ENCODE data around the gene PARD6B.
"Not testable (repeated sequence)": the region's sequence is repeated elsewhere in the genome, so short reads cannot be mapped to it uniquely, and the experiment has no call there.

Gene PARD6B

DNA sequence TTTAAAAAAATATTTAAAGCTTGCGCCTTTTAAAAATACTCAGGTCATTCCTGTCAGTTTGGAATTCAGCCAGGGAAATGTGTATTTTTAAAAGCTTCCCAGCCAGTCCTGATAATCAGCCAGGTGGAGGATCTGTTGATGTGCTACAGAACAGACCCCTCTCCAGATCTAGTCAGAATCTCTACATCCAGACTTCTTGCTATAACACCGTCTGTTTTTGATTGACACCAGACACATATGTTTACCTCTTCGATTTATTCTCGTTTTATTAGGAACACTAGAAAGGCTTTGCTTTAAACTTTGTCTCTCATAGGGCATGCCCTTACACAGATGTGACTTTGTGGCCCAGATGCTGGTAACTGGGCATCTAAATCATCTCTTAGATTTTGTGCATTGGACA lies 11.7 kb downstream of the PARD6B start:
- DNase-seq = no peak

DNA sequence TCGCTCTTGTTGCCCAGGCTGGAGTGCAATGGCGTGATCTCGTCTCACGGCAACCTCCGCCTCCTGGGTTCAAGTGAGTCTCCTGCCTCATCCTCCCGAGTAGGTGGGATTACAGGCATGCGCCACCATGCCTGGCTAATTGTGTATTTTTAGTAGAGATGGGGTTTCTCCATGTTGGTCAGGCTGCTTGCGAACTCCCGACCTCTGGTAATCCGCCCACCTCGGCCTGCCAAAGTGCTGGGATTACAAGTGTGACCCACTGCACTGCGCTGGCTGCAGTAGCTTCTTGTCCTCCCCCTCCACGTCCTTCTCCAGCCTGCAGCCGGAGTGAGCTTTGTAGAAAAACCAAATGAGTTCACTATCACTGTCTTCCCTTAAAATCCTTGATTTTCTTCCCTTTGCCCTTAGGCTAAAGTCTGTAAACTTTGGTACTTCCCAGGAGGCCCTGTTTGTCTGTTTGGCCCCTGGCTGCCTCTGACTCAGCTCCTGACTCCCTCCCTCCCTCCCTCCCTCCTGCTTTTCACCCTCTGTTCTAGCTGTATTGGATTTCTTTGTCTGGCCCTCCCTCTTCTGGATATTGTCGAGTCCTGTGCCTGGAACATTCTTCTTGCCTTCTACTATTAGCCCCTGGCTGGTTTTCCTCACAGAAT lies 12.9 kb downstream of the PARD6B start:
- peak in 17 of 58 donors; percentile 1 to 66 (median 14) for DNase-seq

DNA sequence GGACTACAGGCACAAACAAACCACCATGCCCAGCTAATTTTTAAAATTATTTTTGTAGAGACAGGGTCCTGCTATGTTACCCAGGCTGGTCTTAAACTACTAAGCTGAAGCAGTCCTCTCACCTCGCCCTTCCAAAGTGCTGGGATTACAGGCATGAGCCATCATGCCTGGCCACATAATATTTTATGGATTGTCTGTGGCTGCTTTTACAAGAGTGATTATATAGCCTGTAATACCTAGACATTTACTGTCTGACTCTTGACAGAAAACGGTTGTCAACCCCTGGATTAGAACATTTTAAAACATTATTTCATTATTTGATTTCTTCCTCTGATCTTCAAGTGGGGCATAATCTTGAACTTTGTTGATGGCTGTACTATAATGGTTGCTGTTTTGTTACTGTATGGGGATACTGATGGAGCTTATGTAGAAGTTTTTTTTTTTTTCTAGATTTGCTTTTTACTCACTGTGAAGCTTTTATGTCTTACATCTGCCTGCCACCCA lies 14.3 kb downstream of the PARD6B start:
- no peak for DNase-seq

DNA sequence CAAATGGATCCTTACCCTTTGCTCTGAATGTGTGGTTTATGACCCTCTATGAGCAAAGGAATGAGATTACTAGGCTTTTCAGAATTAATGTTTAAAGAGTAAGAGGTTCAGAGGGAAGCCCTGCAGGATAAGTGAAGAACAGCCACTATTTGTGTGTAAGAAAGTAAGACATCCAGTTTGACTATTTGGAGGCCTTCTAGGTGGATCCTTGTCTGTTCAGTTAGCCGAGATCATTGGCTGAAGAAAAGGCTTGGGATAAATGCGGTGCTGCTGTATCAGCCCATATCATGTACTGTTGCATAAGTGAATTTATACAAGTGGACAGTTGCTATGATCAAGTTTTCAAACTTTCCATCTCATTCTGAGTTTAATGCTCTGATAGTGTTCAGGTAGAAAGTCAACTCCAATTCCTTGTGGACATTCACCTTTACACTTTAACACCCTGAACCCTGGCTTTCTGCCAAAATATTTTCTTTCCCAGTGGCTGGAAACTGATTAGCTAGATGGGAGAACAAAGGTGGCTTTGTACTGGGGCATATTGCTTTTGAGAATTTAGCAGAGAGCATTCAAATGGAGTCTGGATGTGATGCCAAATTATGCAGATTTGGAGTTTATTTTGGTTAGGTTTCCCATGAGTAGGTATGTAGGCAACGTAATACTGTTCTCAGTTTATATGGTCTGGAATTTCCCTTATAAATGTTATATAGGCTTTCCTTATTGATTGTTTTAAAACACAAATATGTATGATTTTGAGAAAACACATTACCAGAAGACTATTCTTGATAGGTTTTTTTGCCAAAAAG lies 15.0 kb downstream of the PARD6B start:
- no peak for DNase-seq

DNA sequence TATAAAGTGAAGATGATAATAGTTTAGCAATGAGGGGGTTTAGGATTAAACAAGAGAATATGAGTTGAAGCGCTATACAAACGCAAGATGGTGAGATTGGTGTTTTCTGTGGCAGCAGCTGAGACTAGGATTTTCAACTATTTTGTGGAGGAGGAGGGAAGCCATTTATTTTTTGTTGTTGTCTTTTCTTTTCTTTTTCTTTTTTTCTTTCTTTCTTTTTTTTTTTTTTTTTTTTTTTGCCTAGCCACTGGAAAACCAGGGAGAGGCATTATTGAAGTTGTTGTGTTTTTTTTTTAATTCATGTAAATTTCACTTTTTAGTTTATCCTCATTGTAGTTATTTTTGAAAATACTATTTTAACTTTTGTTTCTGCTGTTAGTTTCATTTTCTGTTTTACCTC lies 15.9 kb downstream of the PARD6B start:
- no peak for DNase-seq

DNA sequence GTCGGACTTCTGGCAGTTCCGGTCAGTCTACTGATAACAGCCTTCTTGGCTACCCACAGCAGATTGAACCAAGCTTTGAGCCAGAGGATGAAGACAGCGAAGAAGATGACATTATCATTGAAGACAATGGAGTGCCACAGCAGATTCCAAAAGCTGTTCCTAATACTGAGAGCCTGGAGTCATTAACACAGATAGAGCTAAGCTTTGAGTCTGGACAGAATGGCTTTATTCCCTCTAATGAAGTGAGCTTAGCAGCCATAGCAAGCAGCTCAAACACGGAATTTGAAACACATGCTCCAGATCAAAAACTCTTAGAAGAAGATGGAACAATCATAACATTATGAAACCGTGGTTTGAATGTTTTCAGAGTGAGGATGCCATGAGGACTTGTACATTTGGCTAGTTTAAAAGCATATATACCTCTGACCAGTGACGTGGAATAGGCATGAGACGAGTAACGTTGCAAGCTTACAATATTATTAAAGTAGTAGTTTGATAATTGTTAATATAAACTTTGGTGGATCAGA lies 18.8 kb downstream of the PARD6B start:
- DNase-seq = no peak

DNA sequence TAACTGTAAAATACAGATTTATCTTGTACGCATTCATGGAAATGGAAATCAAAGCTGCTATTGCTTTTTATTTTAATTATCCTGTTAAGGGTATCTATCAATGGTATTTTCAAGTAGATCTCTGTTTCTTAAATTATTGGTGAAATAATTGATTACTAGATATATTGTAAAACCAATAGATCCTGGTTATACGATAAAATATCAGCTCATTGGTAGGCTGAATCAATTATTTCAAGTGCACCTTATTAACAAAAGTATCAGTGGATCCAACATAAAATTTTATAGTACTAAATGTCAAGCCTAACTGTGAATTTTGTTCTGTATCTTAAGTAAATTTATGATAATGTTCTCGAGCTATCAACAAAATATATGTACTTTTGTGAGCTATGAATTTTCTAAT lies 21.8 kb downstream of the PARD6B start:
- no peak for DNase-seq

DNA sequence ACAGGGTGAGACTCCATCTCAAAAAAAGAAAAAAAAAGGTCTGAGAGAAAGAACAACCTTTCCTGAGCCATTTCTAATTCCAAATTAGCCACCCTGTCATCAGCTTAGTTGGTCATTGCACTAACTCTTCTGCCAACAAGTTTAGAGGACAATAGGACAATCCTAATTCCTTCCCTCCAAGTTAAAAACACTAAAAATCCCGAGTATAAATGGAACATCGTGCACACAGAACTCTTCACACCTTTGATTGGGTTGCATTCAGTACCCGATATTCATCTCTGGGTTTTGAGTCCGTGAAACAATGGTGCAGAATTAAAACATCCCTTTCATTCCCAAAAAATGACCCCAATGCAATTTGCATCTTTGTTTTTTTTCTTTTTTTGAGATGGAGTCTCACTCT lies 23.0 kb downstream of the PARD6B start:
- DNase-seq = no peak

DNA sequence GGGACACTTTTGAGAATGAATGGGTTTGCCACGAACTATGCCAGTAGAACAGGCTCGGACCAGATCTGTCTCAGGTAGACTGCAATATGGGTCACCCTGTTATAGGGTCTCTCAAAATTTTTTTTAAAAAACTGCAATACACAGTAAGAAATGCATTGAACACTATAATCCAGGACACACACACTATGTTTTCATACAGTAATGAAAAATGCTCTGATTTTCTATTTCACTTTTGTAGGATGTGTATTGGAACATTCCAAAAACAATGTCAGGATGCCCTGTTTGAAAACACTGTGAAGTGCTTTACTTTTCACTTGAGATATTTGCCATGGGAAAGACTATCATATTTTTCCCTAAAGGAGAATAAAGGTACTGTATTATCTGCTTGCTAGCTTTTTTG lies 25.1 kb downstream of the PARD6B start:
- no peak for DNase-seq

DNA sequence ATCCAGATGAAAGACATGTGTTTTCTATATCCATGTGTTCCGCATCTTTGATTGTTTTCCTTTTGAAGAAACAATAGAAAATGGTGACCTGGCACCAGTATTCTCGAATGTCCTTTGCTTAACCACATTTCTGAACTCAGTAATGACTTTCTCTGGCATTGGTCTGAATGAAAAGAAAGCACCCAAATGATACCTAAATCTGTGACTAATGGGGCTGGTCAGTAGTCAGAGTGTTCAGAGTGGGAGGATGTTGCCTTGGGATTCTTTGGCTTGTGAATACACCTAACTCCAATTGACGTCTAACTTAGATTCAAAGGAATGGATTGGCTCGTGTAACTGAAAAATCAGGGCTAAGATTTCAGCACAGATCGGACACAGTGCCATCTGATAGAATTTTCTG lies 27.1 kb downstream of the PARD6B start:
- no peak for DNase-seq

DNA sequence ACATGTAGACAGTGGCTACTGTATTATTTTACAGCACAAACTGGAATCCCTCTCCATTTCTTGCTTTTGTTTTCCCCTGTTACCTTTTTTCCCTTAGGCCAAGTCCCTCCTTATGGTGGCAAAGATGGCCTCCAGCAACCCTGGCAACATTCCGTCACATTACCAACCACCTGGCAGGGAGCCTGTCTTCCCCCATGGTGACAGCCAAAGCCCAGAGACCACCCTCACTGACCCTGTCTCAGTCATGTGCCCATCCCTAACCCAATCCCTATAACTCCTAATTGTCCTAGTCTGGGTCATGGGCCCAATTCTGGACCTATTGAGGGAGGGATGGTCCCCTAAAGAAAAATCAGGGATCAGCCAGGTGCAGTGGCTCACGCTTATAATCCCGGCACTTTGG lies 27.6 kb downstream of the PARD6B start:
- DNase-seq = no peak

DNA sequence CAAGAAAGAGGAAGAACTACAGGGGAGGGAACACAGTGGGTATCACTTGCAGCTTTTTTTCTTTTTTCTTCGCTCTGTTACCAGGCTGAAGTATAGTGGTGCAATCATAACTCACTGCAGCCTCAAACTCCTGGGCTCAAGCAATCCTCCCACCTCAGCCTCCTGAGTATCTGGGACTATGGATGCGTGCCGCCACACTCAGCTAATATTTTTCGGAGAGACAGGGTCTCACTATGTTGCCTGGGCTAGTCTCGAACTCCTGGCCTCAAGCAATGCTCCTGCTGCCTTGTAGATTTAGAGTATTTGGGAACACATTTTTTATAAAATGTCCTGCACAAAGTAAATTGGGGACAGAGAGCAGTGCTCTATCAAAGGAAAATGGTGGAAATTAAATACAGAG lies 28.3 kb downstream of the PARD6B start:
- DNase-seq = no peak

DNA sequence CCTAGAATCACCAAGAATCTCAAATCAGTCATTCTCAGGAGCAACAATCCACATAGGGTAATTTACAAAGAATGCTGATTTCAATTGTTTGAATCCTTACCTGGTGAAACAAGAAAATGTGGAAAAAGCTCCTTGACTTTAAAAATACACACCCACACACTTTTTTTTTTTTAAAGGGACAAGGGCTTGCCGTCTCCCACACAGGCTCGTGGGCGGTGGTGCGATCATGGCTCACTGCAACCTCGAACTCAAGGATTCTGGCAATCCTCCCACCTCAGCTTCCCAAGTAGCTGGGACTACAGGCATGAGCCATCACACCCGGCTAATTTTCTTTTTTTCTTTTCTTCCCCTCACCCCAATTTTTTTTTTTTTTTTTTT lies 30.7 kb downstream of the PARD6B start:
- peak in 1 of 58 donors; percentile 13 for DNase-seq

DNA sequence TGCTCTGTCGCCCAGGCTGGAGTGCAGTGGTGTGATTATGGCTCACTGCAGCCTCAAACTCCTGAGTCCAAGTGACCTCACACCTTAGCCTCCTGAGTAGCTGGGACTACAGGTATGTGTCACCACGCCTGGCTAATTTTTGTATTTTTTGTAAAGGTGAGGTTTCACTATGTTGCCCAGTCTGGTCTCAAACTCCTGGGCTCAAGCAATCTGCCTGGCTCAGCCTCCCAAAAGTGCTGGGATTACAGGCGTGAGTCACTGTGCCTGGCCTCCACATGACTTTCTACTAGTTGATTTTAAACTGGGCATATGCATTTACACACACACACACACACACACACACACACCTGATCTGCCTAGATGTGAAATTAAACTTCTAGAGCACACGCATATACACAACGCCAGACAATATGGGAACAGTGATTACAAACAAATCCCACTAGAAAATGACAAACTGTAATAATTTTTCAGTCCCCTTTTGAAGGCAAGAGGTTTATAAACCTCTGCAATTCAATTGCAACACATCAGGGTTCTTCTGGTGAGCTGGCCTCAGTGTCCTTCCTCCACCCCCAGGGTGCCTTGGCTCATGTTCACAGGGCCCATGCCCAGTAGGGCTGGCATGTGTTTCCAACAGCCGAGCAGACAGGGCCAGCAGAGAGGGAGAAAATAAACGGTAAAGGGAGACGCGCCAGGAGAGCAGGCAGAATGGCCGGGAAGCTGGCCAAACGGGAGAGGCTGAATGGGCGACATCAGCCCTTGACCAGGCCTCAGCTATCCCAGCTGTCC lies 31.2 kb downstream of the PARD6B start:
- peak in 57 of 58 donors; percentile 4 to 84 (median 64) for DNase-seq

DNA sequence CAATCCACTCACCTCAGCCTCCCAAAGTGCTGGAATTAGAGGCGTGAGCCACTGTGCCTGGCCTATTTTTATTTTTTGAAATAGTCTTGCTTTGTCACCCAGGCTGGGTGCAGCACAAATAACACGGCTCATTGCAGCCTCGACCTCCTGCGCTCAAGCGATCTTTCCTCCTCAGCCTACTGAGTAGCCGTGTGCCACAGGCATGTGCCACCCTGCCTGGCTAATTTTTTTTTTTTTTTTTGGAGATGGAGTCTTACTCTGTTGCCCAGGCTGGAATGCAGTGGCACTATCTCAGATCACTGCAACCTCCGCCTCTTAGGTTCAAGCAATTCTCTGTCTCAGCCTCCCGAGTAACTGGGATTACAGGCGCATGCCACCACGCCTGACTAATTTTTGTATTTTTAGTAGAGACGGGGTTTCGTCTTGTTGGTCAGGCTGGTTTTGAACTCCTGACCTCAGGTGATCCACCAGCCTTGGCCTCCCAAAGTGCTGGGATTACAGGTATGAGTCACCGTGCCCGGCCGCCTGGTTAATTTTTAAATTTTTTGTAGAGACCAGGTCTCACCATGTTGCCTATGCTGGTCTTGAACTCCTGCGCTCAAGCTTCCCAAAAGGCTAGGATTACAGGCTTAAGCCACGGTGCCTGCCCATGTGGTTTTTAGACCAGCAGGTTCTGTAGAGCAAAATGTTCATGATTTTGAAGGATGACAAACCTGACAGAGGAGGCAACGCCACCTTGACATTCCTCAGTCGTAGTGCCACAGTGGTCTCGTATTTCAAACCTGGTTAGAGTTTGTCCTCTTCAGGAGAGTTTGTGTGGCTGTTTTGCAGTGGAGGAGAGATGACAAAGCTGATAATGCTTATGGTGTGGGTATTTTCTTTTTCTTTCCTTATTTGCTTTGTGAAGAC lies 32.4 kb downstream of the PARD6B start:
- not testable (repeated sequence) for DNase-seq

DNA sequence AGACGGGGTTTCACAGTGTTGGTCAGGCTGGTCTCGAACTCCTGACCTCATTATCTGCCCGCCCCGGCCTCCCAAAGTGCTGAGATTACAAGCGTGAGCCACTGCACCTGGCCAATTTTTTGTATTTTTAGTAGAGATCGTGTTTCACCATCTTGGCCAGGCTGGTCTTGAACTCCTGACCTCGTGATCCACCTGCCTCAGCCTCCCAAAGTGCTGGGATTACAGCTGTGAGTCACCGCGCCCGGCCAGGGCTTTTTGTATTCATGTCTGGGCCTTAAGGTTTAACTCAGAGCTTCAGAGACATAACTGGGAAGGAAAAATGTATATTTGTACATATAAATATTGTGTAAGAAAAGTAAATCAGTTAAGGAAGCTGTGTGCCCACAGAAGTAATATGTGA lies 33.9 kb downstream of the PARD6B start:
- not testable (repeated sequence) for DNase-seq

DNA sequence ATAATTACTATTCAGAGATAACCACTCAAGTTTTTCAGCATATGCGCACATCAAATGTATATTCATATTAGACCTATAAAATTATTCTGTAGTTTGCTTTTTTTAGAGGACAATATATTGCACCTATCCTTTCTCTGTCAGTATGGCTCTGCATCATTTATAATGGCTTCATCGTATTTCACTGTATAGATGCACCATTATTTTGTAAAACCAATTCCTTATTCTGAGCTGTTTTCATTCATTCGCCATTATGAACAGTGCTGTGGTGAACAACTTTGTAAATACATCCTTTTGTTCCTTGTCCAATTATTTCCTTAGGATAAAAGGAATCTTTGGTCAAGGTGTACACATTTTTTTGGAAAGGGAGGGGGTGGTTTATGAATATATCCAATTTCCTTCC lies 34.3 kb downstream of the PARD6B start:
- no peak for DNase-seq

DNA sequence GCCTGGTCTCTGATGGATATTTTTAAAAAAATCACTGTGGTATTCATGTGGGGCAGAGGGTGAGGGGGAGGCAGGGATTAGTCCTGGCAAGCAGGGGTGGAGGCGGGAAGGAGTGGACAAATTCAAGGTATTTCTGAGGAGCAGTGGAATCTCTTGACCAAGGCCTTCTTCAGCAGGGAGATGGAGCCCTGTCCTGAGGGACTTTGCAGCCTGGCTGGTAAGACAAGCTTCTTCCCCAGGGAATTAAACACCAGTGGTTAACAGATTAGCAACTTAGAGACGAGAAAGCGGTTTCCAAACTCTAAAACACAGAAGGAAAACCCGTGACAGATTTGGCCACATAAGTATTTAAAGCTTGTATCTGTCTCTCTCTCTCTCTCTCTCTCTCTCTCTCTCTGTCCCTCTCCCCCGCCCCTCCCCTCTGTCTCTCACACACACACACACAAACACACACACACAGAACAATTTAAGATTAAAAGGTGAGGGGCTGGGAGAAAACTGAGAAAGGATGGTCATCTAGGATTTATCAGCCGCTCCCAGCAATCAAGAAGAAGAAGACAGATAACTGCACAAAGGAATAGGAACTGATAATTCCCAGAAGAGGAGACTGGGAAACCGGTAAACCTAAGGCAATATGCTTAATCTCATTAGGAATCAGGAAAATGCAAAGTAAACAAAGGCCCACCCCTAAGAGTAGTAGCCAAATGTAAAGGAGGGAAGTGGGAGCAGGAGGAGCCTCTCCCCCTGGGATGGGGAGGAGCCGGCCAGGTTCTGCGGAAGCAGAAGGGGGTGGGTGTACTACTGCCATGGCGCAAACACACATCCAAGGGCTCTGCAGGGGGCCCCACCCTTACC lies 35.8 kb downstream of the PARD6B start:
- not testable (repeated sequence) for DNase-seq

DNA sequence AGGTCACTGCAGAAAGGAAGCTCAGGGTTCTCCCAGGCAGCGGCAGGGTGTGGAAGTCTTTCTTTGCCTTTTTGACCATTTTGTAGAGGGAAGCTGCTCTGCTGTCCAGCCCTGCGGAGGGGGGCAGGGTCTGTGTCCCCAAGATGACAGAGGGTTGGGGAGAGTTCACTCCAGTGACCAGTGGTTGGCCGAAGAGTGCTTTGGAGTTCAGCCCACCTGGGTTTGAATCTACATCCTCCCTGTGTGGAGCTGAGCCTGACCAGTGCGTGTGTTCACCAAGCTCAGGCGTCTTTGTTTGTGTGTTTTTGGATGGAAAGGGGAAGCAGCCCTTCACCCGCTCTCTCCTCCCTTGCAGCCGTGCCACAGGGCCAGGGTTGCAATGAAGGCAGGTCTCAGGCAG lies 37.6 kb downstream of the PARD6B start:
- not testable (repeated sequence) for DNase-seq

Measured in anterior cingulate cortex (tissue), 58 donors.